Endothelial cell of umbilical vein (primary cell): ENCODE data around the gene KCNA5. TPM values are rescaled to one million over a fixed set of nuclear protein-coding genes. Genes with fewer than 3 reads are reported as not detected.

Source experiments
- BruUV-seq: library from RNA; stranded (reverse); fragments of 400-500 nt; replicated peaks from 2 replicates; lab custom pipeline; 2021; lab: Mats Ljungman, UMichigan
- CTCF ChIA-PET: fragments of 300-600, 350-600 bp; sonication (Branson Sonifier 250); formaldehyde crosslinking; loops from one replicate; lab custom pipeline; 2021; ENCODE audit warnings: antibody characterized with exemption, inconsistent platforms; lab: Charles Lee
- POLR2A ChIA-PET: fragments of 300-600, 350-600 bp; sonication (Branson Sonifier 250); formaldehyde crosslinking; loops from one replicate; lab custom pipeline; 2021; ENCODE audit warnings: antibody characterized with exemption, inconsistent platforms; lab: Charles Lee
- DNase-seq: peaks from one replicate; pipeline ENCODE4 v3.0.0-alpha.2; 2011; ENCODE audit warnings: low read depth, low spot score
- FAIRE-seq: peaks from 2 replicates; lab custom pipeline; 2011; peaks lifted over from hg19 to GRCh38; lab: Jason Lieb, UNC
- H2AFZ ChIP-seq: 2 replicates; pipeline ENCODE4 v1.6.0; 2012; ENCODE audit warnings: low read depth, low read length, control low read depth, inconsistent platforms
- H3K27ac ChIP-seq: 2 replicates; pipeline ENCODE4 v1.5.1; 2011; ENCODE audit warnings: low read depth, mild to moderate bottlenecking, control low read depth, low read length, moderate library complexity; ENCODE audit not compliant: insufficient read depth
- H3K27me3 ChIP-seq, 2 experiments: 2 replicates each; pipeline versions ENCODE4 v1.6.0 to v1.6.1; 2011; ENCODE audit warnings: low read length in 2 of 2, mixed read lengths in 1 of 2; ENCODE audit not compliant: control insufficient read depth in 2 of 2, insufficient read depth in 2 of 2
- H3K36me3 ChIP-seq, 2 experiments: 2 replicates in 1 of 2; 3 replicates in 1 of 2; pipeline ENCODE4 v1.5.1; 2011; ENCODE audit warnings: low read length in 2 of 2, mild to moderate bottlenecking in 1 of 2, moderate library complexity in 1 of 2; ENCODE audit not compliant: control insufficient read depth in 2 of 2, insufficient read depth in 2 of 2; ENCODE audit errors: extremely low read depth in 1 of 2
- H3K4me1 ChIP-seq: 3 replicates; pipeline ENCODE4 v1.5.1; 2011; ENCODE audit warnings: mild to moderate bottlenecking, low read length; ENCODE audit not compliant: control insufficient read depth, insufficient read depth; ENCODE audit errors: extremely low read depth
- H3K4me2 ChIP-seq: 2 replicates; pipeline ENCODE4 v1.6.1; 2011; ENCODE audit warnings: low read length, control low read depth, mixed read lengths; ENCODE audit not compliant: insufficient read depth
- H3K4me3 ChIP-seq, 3 experiments: fragments of 200-600 bp in 1 of 3; sonication (generic), shearing (Covaris generic) in 1 of 3; replicated peaks in 1 of 3; 2 replicates each; pipeline ENCODE4 v1.5.1; 2011 to 2016; ENCODE audit warnings: control low read depth in 3 of 3, low read length in 3 of 3, mild to moderate bottlenecking in 2 of 3, inconsistent platforms in 1 of 3, low read depth in 1 of 3, moderate library complexity in 1 of 3; ENCODE audit not compliant: insufficient read depth in 1 of 3
- H3K79me2 ChIP-seq: 2 replicates; pipeline ENCODE4 v1.6.0; 2012; ENCODE audit warnings: low read length, inconsistent platforms; ENCODE audit not compliant: control insufficient read depth, insufficient read depth
- H3K9ac ChIP-seq: replicated peaks from 2 replicates; pipeline ENCODE3; 2011; ENCODE audit warnings: low read length, control low read depth; ENCODE audit not compliant: insufficient read depth; ENCODE audit errors: extremely low read depth
- H3K9me1 ChIP-seq: replicated peaks from 3 replicates; pipeline ENCODE4 v1.6.0; 2011; ENCODE audit warnings: mild to moderate bottlenecking, low read length; ENCODE audit not compliant: control insufficient read depth, insufficient read depth; ENCODE audit errors: extremely low read depth
- H3K9me3 ChIP-seq: replicated peaks from 2 replicates; pipeline ENCODE4 v1.5.1; 2012; ENCODE audit warnings: low read length, inconsistent platforms; ENCODE audit not compliant: control insufficient read depth, insufficient read depth
- H4K20me1 ChIP-seq: replicated peaks from 2 replicates; pipeline ENCODE3; 2011; ENCODE audit warnings: mild to moderate bottlenecking, low read length; ENCODE audit not compliant: control insufficient read depth, insufficient read depth; ENCODE audit errors: extremely low read depth
- EZH2 ChIP-seq: IDR thresholded peaks from 2 replicates; pipeline ENCODE4 v1.6.1; 2012; ENCODE audit warnings: borderline replicate concordance, low read depth, mild to moderate bottlenecking, moderate library complexity, low read length, inconsistent platforms; ENCODE audit not compliant: severe bottlenecking
- FOS ChIP-seq: IDR thresholded peaks from 2 replicates; pipeline ENCODE4 v1.6.1; 2011; ENCODE audit warnings: mild to moderate bottlenecking, low read length, moderate library complexity, borderline replicate concordance; ENCODE audit not compliant: insufficient read depth
- GATA2 ChIP-seq: IDR thresholded peaks from 2 replicates; pipeline ENCODE4 v1.7.0; 2011; ENCODE audit warnings: low read depth, mild to moderate bottlenecking, moderate library complexity, mixed read lengths, low read length; ENCODE audit not compliant: insufficient read length, insufficient read depth
- JUN ChIP-seq: IDR thresholded peaks from 2 replicates; pipeline ENCODE4 v1.6.1; 2011; ENCODE audit warnings: borderline replicate concordance, low read depth; ENCODE audit not compliant: insufficient read length, insufficient read depth
- MYC ChIP-seq: IDR thresholded peaks from one replicate; pipeline ENCODE4 v1.6.1; 2011; ENCODE audit warnings: mild to moderate bottlenecking, low read depth, low read length
- POLR2A ChIP-seq: IDR thresholded peaks from 2 replicates; pipeline ENCODE4 v1.6.1; 2012; ENCODE audit warnings: low read depth, mild to moderate bottlenecking, control low read depth, low read length
- dilution Hi-C: fragments of 300-500 bp; cut with MboI; formaldehyde crosslinking; loops from one replicate; pipeline ENCODE4 v1.15.0; 2019; ENCODE audit warnings: low sequenced_read_pairs; ENCODE audit not compliant: extremely low pct_ligation_motif_present
- intact Hi-C: fragments of 100-400 bp; cut with micrococcal nuclease; formaldehyde crosslinking; loops from one replicate; pipeline ENCODE4 v1.10.0; 2022
- polyA plus RNA-seq, 4 experiments: library from polyadenylated mRNA; depleted of rRNA in 3 of 4; stranded (reverse) in 3 of 4; unstranded in 1 of 4; fragments of >200 nt; gene quantifications; 2 replicates each; pipeline versions ENCODE4 v1.2.1 to v1.2.3, GENCODE V29; 2011 to 2012; ENCODE audit warnings: missing spikeins in 1 of 4
- total RNA-seq: library from RNA; stranded (reverse); gene quantifications from 2 replicates; pipeline ENCODE4 v1.2.3, GENCODE V29; 2021
- TF ChIP-seq, protein P1 (sequence below), 2 donors: IDR thresholded peaks; 1 replicate in 1 of 2; 2 replicates in 1 of 2; pipeline ENCODE4 v1.5.1; 2011; ENCODE audit warnings: low read length in 2 of 2, mild to moderate bottlenecking in 2 of 2, moderate library complexity in 2 of 2, control low read depth in 1 of 2, inconsistent platforms in 1 of 2, low read depth in 1 of 2; ENCODE audit not compliant: insufficient read depth in 1 of 2; ENCODE audit errors: extremely low read depth in 1 of 2
- TF ChIP-seq, protein P2 (sequence below): IDR thresholded peaks from 2 replicates; pipeline ENCODE4 v1.6.1; 2011; ENCODE audit not compliant: insufficient read depth, insufficient read length

The KCNA5 gene
- total and polyA plus RNA-seq, 2 donors (not counting 3 experiments of a cell fraction or from before 2014, with no cell fraction given) = not detected

DNA sequence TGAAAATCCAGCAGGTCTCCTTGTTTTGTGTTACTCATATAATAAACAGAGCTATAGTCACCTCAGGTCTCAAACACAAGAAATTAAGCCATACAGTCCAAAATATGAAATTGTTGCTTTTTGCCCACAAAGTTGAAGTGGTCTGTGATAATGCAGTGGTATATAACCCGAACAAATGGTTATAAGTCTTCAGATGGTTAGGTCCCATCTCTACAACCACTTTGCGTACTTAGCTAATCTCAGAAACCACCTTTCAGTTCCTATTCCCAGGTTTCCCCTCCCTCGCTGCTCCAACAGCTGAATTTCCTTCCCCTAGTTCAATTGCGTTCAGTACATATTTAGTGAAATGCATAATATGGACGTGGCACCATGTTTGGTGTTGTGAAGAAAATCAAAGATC, 3.3 kb upstream of the KCNA5 start:
- no peaks in the 10 kb centered on the region for H3K79me2 ChIP-seq
- no peak for DNase-seq
- no peak overlapping the region for H2AFZ ChIP-seq
- no peak overlapping the region for H3K27ac ChIP-seq
- H4K20me1 ChIP-seq = no peaks in the 10 kb centered on the region
- H3K4me3 ChIP-seq = no peak overlapping the region
- TF ChIP-seq EZH2 = no peak
- TF ChIP-seq POLR2A = no peak
- no peak for TF ChIP-seq FOS
- TF ChIP-seq, protein P1, sequence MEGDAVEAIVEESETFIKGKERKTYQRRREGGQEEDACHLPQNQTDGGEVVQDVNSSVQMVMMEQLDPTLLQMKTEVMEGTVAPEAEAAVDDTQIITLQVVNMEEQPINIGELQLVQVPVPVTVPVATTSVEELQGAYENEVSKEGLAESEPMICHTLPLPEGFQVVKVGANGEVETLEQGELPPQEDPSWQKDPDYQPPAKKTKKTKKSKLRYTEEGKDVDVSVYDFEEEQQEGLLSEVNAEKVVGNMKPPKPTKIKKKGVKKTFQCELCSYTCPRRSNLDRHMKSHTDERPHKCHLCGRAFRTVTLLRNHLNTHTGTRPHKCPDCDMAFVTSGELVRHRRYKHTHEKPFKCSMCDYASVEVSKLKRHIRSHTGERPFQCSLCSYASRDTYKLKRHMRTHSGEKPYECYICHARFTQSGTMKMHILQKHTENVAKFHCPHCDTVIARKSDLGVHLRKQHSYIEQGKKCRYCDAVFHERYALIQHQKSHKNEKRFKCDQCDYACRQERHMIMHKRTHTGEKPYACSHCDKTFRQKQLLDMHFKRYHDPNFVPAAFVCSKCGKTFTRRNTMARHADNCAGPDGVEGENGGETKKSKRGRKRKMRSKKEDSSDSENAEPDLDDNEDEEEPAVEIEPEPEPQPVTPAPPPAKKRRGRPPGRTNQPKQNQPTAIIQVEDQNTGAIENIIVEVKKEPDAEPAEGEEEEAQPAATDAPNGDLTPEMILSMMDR (IDR thresholded peaks at IDR 0.05; ENCODE audit: extremely low read depth in 1 of 2, insufficient read depth in 1 of 2, low read depth in 1 of 2, low read length in 2 of 2) = no peak
- TF ChIP-seq MYC = no peak
- TF ChIP-seq, protein P2, sequence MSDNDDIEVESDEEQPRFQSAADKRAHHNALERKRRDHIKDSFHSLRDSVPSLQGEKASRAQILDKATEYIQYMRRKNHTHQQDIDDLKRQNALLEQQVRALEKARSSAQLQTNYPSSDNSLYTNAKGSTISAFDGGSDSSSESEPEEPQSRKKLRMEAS = no peak
- TF ChIP-seq JUN = no peak
- TF ChIP-seq GATA2 = no peak
- intact Hi-C loops (no loop called here), dilution Hi-C loops (no loop called here)
- no peak for FAIRE-seq
- H3K9me1 ChIP-seq = no peaks in the 10 kb centered on the region
- no peaks in the 10 kb centered on the region for H3K9me3 ChIP-seq
- H3K9ac ChIP-seq = no peak overlapping the region
- H3K36me3 ChIP-seq = no peaks in the 10 kb centered on the region
- no peaks in the 10 kb centered on the region for H3K4me1 ChIP-seq
- ChIA-PET CTCF (no interaction called here), POLR2A (no interaction called here)
- no peak overlapping the region for H3K4me2 ChIP-seq
- H3K27me3 ChIP-seq = peaks cover 9 to 13% of the 10 kb centered on the region in 2 experiments
- BruUV-seq = no TSS peak
